HG02840 (cell line): ENCODE data around the gene ALDOA.
A peak's percentile ranks its signal among the peaks of the same experiment; 100 is the strongest.
"Not testable (repeated sequence)": the region's sequence is repeated elsewhere in the genome, so short reads cannot be mapped to it uniquely, and the experiment has no call there.

Source experiments
- ATAC-seq: cut with Tn5 transposase; IDR thresholded peaks from one replicate; pipeline ENCODE4 v1.9.1; 2021; ENCODE audit warnings: mild to moderate bottlenecking, moderate library complexity, moderate number of reproducible peaks; ENCODE audit not compliant: unreplicated experiment, low FRiP score

Gene ALDOA

DNA sequence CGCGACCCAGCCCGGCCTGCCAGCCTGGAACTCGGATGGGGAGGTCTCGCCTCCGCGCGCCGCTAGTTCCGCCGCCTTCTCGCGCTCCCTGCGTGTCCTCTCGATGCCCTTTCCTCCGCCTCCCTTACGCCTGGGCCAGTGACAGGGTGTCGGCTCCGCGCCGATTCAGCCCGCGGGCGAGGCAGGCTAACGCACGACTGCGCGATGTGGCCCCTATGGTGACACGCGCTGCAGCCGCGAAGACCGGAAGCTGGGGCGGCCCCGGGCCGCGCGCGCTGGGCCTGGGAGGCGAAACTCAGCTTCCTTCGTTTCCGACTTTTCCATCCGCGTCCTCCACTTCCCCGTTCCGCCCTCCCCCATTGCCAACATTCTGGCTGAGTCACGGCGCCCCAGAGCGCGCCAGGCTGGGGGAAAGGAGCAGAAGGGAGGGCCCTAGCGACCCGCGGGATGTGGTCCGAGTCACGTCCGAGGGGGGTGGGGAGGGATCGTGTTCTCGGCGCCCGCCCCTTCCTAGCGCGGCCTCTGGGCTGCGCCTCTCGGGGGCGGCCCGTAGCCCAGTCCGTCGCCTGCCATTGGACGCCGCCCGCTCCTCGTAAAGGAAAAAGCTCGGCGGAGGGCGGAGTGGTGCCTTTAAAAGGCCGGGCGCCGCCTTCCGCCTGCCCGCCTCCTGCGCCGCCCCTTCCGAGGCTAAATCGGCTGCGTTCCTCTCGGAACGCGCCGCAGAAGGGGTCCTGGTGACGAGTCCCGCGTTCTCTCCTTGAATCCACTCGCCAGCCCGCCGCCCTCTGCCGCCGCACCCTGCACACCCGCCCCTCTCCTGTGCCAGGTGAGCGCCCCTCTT, at the start of gene ALDOA:
Gene ALDOA (plus strand): TSS at position 659 of the 841 bp plus-strand sequence. CDS start 1,138 bp downstream, outside the sequence.
- peak; percentile 75 for ATAC-seq

DNA sequence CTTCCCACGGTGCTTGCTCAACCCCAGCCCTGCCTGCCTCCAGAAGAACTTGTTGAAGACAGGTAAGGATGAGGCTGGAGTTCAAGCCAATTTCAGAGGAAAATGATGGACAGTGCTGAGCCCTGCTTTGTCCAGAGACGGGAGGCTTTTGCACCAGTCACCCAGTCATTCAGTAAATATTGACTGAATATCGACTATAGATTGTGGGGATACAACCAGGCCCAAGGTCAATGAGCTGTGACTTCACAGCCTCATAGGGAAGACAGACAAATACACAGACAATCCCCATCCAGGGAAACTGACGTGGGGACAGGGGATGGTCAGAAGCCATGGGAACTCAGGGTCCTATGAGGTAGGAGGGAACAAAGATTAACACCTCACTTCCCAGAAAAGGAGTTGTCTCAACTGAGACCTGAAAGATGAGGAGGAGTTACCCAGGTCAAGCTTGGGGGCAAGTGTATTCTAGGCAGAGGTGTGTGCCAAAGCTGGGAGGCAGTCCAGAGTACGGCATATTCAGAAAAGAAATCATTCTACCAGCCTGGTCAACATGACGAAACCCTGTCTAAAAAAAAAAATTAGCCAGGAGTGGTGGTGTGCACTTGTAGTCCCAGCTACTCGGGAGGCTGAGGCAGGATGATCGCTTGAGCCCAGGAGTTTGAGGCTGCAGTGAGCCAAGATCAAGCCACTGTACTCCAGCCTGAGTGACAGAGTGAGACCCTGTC, 48.8 kb upstream of the ALDOA start:
- no peak for ATAC-seq

DNA sequence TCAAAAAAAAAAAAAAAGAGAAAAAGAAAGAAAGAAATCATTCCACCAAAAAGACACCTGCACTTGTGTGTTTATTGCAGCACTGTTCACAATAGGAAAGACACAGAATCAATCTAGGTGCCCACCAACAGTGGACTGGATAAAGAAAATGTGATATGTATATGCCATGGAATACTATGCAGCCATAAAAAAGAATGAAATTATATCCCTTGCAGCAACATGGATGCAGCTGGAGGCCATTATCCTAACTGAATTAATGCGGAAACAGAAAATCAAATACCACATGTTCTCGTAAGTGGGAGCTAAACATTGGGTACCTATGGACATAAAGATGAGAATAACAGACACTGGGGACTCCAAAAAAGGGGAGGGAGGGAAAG, 48.3 kb upstream of the ALDOA start:
- no peak for ATAC-seq

DNA sequence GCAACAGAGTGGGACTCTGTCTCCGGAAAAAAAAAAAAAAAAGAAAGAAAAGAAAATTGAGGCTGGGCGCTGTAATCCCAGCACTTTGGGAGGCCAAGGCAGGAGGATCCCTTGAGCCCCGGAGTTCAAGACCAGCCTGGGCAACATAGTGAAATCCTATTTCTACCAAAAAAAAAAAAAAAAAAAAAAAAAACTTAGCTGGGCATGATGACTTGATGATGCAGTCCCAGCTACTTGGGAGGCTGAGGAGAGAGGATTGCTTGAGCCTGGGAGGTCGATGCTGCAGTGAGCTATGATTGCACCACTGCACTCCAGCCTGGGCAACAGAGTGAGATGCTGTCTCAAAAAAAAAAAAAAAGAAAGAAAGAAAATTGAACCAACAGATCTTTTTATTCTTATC, 47.6 kb upstream of the ALDOA start:
- ATAC-seq: not testable (repeated sequence)

DNA sequence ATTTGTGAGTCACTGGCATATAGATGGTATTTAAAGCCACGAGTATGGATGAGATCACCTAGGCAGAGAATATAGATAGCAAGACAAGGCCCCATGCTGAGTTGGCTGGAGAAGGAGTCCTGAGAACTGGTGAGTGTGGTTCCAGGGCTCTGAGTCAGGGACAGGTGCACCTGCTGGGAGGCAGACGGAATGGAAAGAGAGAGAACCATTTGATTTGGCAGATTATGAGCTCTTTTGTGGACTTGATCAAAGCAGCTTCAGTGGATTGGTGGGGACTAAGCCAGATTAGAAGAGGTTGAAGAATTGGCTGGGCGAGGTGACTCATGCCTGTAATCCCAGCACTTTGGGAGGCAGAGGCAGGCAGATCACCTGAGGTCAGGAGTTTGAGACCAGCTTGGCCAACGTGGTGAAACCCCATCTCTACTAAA, 46.8 kb upstream of the ALDOA start:
- ATAC-seq: no peak

DNA sequence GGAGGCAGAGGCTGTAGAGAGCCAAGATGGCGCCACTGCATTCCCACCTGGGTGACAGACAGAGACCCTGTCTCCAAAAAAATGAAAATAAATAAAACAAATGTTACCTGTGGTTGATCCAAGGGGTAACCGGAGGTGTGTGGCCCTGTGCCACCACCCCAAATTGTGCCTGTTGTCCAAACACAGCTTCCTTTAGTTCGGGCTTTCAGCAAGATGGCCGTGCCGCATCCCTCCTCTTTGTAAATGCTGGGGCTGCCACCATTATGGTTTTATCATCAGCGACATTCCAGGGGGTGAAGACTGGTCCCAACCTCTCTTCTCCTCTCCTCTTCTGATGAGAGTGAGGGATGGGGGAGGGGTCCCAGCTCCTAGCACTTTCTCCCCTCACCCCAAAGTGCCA, 42.7 kb upstream of the ALDOA start, which contains the start of gene C16orf92:
Gene C16orf92 (plus strand): TSS at position 312 of the 400 bp plus-strand sequence. CDS start 143 bp downstream, outside the sequence.
- ATAC-seq: no peak

DNA sequence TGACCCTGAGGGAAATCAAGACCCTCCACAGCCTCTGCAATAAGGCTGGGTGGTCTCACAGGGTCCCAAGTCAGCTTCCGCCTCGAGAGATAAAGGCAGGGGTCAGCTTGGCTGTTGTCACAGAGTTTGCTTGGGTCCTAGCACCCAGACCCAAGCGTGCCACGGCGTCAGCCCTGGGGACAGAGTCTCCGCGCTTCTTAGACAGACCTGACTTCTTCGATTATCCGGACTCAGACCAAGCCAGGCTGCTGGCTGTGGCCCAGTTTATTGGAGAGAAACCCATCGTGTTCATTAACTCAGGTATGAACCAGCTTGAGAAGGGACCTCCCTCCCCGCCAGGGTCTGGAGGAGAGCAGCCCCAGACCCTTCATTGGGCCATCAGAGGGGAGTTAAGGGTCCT, 42.0 kb upstream of the ALDOA start:
- ATAC-seq: no peak

DNA sequence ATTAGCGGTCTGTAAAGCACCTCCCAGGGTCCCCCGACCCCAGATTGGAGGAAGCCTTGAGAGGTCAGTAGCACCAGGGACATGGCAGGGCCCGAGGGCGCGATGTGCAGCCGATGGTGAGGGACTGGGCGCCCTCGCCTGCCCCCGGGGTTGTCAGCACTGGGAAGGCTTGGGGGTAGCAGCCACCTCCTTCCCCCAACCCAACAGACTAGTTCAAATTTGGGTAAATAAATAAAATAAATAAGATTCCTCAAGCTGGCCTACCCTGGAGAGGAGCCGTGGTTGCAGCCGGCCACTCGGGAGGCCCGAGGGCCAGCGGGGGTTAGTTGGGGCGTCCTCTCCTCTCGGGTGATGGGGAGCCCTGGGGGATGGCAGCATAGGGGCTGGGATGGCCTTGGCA, 41.1 kb upstream of the ALDOA start:
- no peak for ATAC-seq

DNA sequence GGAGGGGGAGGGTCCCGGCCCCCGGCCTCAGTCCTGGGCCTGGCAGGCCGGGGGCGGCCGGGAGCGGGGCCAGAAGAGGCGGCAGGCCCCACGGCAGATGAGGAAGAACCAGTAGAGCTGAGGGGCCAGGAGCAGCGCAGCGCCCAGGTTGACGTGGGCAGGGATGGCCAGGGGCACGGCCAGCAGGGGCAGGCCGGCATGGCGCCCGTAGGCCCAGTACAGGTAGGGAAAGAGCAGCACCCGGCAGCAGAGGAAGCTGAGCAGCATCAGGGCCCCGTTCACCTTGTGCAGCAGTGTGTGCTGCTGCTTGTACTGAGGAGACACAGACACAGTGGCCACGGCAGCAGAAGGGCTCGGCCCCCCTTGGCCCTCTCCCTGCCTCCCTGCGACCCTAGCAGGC, 40.4 kb upstream of the ALDOA start:
- ATAC-seq: no peak

DNA sequence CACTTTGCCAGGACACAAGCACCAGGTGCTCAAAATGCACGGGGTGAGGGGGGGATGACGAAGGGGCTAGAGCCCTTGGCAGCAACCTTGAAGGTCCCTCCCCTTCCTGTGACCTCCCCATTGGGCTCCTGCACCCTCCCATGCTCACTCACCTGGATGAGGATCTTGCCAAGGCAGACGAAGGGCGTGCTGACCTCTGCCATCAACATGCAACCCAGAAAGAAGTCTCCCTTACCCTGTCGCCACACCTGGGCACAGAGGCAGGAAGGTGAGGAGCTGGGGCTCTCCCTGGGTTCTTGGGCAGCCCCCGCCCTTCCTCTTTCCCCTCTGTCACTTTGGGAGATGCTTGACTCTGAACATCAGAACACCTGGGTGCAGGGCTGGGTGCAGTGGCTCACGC, 40.0 kb upstream of the ALDOA start:
- ATAC-seq: no peak

DNA sequence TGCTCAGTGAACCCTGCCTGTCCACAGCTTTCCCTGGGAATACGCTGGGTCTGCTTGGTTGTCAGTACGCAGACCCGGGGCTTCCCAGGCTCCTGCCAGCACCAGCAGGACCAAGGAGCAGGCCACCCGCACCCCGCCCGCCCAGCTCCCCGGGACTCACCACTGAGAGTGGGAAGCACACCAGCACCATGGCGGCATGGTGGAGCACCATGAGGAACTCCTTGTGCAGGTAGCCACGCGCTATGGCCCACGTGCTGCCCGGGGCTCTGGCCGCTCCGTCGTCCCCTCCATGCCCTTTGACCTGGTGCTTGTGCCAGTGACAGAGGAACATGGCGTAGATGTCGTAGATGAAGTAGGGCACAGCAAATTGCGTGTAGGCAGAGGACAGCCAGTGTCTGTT, 39.1 kb upstream of the ALDOA start:
- no peak for ATAC-seq

DNA sequence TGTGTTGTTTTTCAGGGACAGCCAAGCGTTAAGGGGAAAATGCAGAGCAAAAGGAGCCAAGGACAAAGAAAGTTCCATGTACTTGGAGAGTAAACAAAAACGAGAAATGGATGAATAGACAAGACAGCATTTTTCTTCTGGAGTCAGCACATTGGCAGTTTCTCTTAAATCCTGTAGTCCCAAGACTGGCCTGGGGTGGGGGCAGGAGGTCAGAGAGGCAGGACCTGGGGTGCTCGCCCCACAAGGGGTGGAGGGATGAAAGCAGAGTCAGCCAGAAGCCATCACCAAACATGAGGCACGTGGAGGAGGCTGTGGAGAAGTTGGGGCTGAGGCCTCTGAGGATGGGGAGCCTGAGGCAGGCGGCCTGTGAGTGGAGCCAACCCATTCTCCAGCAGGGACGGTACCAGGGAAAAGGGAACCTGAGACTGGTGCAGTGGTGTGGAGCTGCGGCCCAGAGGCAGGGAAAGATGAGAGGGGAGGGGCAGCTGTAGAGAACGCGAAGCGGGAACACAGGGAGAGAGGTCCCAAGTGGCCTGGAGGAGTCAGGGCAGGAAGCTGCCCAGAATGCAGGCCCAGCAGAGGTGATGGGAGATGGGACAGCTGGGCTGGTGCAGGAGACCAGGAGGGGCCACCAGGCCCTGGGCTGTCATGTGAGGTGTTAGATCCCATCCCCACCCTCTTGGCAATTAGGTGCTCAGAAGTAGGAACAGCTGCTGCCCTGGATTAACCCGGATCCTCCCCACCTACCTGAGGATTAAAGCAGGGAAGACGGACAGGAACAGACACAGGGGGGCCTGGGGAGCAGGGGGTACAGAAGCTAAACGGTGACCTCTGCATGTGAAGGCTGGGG, 37.7 kb upstream of the ALDOA start:
- ATAC-seq: no peak

DNA sequence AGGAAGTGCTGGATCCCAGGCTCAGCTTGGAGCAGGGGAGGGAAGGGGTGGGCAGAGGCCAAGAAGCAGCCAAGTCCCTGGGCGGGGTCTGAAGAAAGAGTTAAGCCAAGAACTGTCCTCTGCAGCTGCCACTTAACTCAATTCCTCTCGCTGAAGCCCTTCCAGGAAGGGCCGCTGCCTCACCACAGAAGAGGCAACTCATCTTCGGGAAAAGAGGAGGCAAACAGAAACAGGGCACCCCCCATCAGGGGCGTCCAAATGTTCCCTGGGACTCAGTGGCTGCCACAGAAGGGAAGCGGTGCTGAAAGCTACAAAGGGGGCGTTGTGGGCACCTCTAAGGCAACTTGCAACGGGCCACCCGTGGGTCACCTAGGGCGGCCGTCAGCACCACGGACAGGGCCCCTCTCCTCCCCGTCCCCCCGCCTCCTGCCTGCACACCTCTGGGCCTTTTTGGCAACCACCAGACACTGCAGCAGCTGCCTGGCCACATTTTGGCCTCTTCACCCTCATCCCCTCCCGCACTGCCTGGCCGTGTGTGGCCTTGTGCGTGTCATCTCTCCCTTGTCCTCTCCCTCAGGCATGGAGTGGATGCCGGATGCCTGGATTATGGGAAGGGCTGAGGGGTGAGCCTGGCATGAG, 37.0 kb upstream of the ALDOA start:
- ATAC-seq: no peak

DNA sequence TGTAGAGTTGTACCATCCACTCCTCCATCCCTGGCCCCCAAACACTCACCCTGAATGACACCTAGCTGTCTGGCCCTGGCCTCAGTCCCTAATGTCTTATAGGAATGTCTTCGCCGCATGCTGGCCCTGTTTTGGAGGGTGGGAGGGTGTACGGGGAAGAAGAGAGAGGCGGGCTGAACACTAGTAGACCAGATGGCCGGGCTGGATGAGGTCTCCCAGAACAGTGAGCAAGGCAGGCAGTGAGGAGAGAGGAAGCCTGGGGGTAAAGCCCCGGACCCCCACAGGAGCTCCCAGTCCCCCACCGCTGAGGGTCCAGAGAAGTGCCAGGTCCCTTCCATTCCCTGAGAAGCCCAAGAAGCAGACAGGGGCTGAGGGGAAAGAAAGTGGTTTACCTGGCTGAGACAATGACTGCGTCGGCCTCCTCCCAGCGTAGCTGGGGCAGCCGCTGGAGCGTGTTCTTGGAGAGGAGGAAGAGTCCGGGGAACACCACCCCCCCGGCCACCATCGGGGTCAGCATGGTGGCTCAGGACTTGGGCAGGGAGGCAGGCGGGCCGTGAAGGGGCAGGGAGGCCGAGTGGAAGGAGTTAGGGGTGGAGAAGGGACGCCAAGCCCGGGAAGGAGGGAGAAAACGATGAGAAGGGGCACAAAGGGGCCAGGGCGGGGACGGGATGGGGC, 35.4 kb upstream of the ALDOA start:
- ATAC-seq: no peak

DNA sequence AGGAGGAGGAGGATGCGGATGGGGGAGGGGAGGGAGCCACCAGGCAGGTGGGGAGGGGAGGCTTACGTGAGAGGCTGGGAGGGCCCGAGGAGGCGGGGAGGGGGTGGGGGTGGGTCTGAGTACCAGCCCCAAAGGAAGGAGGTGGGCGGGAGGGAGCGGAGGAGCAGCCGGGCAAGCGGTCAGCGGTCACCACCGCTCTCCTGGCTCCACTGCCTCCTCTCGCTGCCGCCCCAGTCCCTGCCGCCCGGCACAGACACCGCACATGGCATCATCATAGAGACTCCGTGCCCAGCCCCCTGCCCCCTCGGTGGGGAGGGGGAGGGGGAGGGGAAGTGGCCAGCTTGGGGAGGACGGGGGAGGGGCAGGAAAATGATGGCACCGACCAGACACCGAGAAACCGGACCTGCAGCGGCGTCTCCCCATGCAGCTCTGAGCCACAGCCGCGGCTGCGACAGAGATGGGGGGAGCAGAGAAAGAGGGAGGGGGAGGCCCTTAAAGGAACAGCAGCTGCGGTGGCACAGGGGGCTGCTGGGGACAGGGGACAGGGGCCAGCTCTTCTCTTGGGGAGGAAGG, 34.6 kb upstream of the ALDOA start, which contains the start of gene TLCD3B:
Gene TLCD3B (minus strand): TSS at position 431 of the 573 bp plus-strand sequence. CDS start 744 bp downstream, outside the sequence.
- ATAC-seq: no peak

DNA sequence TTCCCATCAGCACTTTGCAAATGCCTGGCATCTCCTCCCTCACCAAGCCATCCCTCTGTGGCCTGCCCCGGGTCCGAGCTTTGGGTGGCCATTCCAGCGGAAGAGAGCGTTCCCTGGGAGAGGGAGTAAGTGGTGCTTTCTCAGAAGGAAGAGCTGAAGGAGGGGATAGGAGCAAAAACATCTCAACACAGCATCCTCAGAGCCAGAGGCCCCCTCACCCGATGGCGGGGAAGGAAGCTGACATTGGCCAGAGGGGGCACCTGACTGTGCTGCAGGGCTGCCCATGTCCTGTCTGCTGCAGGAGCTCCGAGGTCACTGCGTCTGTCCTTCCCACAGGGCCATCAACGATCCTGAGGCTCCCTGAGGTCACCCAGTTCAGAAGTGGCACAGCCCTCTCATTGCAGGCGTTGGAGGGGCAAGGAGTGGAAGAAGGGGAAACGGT, 34.1 kb upstream of the ALDOA start:
- no peak for ATAC-seq

DNA sequence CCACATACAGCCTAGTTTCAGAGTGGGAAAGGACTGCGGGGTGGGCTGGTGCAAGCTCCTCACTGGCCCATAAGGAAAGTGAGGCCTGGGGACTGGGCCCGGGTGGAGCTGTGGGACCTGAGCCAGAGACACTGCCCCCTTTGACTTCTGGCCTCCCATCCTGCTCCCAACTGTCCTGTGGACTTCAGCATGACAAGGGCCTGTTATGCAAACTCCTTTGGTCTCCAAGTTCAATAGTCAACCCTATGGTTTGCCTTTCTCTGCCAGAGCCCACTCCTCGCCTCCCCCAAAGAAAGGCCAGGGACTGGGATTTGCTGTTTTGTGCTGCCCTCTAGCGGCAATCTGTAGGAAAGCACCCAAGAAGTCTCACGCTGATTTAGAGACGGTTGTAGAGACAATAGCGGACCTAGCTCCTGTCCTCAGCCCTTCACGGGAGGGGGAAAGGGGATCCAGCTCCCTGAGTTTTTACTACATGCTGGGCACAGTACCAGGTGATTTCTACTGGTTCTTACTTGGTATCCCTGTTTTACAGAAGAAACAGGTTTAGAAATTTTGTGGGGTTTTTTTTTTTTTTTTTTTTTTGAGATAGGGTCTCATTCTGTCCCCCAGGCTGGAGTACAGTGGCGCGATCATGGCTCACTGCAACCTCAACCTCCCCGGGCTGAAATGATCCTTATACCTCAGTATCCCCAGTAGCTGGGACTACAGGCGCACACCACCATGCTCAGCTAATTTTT, 33.3 kb upstream of the ALDOA start:
- no peak for ATAC-seq

DNA sequence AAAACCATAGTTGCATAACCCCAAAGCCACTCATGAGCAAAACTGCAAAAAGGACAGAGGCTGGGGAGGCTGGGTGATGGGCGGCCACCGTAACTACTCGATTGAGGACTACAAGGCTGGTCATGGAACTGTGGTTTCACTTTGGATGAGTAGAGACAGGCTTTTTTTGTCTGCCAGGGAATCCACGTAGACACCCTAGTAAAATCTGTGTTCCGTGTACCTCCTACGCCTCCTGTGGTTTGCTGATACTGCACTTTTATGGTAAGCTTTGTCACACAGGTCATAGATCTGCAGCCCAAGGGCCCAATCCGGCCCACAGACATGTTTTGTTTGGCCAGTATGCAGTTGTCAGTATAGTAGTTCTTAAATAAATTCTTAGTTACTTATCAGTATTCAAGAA, 32.3 kb upstream of the ALDOA start:
- ATAC-seq: no peak

DNA sequence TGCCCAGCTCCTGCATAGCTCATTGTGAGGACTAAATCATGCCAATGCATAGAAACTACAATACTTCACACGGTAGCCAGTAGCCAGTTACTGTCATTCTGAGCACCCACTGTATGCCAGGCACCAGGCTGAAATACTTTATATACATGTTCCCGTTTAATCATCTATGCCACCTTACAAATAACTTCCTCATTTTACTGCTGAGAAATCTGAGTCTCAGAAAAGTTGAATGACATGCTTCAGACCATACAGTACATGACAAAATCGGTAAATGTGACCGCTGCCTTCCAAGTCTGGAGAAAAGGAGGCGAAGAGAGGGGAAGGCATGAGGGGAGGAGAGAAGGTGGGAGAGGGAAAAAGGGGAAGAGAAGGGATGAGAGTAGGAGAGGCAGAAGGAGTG, 25.3 kb upstream of the ALDOA start:
- no peak for ATAC-seq
